Stimulated activated naive CD8-positive, alpha-beta T cell treated with anti-CD3 and anti-CD28 coated beads, Interleukin-15, Interleukin-2, amounts not matched to agents 100 U/mL and 50 U/mL, for 24 hours (primary cell): ENCODE data around the gene LAMA2.
"Not testable (repeated sequence)": the region's sequence is repeated elsewhere in the genome, so short reads cannot be mapped to it uniquely, and the experiment has no call there.

ENCODE experiments used
- ATAC-seq: fragments of 150-1000 bp; cut with Tn5 transposase; one replicate; pipeline ENCODE4 v1.10.0; 2021
- DNase-seq: peaks from one replicate; pipeline ENCODE4 v3.0.0; 2021

LAMA2 gene

DNA sequence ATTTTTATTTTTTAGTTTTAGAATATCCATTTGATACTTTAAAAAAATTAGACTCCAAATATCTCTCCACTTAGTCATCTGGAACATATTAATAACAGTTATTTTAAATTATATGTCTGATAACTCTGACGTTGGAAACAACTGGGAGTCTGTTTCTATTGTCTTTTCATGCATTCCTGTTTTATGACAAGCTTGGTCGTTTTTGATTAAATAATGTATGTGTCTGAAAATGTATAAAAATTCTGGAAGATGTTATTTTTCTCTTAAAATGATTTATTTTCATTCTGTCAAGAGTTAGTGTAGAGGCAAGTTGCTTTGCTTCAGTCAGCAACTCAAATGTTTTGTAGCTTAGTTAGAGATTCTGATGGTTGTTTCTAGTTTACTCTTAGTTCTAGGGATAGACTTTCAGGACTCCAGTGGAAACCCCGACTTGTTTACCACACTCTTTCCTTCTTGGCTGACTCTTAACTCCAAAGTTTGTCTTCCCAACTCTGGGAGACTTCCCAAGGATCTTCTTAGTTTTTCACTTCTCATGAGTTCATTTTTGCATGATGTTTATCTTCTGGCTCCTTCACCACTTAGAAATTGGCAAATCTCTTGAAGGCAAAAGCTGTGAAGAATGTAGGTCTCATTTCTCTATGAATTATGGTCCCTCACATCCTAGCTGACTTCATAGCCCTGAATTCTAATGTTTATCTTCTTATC, 190.9 kb downstream of the LAMA2 start:
- DNase-seq = no peak
- ATAC-seq = no peak

DNA sequence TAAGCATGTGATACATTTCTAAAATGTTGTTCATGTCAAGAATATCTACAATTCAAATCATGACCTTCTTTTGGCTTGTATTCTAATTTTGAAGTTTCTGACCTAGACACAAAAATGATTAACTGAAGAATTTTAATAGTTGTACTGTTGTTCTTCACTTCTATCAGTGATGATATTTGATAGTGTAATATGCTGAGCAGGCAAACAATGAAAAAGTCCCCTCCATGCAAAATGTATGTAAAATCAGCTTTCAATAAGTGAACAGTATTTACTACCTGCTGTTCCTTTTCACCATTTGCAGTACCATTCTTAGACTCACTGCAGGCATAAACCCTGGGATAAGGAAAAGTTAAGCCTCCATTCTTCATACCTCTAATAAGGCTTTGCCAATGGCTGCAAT, 201.5 kb downstream of the LAMA2 start:
- DNase-seq = no peak
- ATAC-seq = no peak

DNA sequence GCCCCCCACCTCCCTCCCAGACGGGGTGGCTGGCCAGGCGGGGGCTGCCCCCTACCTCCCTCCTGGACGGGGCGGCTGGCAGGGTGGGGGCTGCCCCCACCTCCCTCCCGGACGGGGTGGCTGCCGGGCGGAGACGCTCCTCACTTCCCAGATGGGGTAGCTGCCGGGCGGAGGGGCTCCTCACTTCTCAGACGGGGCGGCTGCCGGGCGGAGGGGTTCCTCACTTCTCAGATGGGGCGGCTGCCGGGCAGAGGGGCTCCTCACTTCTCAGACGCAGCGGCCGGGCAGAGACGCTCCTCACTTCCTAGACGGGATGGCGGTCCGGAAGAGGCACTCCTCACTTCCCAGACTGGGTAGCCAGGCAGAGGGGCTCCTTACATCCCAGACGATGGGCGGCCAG, 205.5 kb downstream of the LAMA2 start:
- not testable (repeated sequence) for ATAC-seq, DNase-seq

DNA sequence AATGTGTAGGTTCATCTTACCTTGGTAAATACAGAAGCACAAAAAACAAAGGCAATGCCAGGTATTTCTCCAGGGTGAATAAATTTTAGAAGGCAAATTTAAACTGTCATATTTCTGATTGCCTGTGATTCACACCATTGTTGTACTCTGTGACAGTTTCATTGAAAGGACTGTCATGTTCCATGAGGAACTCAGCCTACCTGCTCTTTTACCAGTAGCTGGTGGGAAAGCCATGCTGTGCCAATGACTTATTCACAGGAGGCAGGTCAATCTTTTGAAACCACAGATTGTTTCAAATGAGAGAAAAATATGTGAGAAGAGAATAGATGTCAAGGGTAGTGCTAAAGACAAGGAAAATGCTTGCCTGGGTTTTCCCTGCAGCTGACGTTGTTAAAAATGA, 206.4 kb downstream of the LAMA2 start:
- DNase-seq (no peak), ATAC-seq (no peak)

DNA sequence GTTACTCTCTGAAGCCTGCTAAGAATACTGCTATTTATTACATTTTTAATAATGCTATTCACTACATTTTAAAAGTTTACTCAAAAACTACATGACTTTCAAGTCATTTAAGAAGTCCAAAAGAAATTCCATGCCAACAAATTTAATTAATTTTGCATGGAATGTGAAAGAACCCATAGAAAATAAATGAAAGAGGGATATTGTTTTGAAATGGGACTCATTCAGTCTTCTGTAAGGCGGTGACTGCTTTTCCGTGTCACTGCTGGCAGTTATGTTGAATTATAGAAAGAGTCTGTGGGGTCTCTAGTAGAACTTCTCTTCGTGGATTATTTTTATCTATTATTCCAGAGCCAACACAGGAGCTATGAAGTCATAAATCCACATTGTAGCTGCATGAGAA, 211.2 kb downstream of the LAMA2 start:
- ATAC-seq = no peak
- no peak for DNase-seq

DNA sequence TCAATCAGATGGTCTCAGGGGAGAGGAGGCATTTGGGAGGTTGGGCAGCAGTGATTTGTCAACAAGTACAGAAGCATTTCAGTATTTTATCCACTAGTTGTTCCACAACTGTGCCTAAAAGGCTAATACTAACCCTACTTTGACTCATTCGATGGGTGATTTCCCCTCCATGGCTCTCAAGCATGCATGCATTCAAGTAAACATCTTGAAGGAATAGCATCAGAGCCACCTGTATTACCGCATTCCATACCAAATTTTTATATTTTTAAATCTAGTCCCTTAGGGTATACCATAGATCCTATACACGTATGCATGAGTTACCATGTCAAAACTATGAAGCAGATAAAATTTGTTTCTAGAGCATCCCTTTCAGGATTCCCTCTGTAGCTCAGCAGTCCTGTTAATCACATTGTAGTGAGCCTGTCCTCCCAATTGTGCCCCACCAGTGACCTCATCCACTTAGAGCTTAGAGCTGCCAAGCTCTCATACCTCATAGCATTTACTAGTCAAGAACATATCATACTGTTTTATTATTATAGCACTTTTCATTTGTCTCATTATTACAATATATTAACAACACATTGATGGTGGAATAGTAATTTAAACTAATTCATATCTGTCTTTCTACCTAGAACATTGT, 213.8 kb downstream of the LAMA2 start:
- DNase-seq (no peak), ATAC-seq (no peak)

DNA sequence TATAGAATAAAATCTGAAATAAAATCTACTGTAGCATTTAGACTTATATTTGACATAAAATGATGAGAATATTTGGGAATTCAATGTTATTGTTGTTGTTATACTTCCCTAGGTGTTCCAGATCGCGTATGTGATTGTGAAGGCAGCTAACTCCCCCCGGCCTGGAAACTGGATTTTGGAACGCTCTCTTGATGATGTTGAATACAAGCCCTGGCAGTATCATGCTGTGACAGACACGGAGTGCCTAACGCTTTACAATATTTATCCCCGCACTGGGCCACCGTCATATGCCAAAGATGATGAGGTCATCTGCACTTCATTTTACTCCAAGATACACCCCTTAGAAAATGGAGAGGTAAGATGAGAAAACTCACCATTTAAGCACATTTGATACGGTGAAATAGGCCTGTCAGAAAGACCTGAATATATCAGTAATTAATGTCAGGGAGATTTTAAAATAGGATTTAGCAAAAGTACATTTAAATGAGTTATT, 215.2 kb downstream of the LAMA2 start:
- DNase-seq (no peak), ATAC-seq (no peak)

DNA sequence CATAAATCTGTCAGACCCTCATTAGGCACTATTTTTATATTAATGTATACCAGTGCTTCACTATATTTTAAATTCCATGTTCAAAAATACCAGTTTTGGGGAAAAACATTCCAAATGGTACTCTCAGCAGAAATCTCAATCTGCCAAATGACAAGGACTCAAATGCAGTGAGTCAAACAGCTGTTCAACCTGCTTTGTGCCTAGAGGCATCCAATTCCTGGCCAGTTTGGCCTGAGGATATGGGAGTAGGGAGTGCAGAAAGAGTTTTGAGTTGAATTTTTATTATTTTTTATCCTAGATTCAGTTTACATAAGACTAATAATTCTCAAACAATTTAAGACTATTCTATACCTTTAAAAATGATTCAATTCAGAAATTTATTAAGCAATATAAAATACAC, 216.8 kb downstream of the LAMA2 start:
- no peak for ATAC-seq
- DNase-seq = no peak

DNA sequence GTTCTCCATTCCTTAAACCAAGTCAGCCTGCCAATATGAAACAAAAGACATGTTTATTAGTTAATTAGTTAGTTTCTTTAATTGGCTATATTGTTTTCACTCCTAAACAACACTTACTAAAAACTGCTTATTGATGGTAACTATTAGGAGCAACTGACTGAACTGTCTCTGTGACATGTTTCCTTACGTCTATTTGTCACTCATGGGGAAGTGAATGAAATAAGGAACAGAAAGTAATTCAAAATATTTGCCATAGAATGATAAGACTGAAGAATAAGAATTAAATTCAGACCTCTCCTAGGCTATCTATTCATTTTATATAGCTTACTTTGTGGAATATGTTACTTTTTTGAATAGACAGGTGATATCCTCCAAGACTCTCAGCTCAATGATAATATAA, 217.2 kb downstream of the LAMA2 start:
- no peak for DNase-seq
- no peak for ATAC-seq

DNA sequence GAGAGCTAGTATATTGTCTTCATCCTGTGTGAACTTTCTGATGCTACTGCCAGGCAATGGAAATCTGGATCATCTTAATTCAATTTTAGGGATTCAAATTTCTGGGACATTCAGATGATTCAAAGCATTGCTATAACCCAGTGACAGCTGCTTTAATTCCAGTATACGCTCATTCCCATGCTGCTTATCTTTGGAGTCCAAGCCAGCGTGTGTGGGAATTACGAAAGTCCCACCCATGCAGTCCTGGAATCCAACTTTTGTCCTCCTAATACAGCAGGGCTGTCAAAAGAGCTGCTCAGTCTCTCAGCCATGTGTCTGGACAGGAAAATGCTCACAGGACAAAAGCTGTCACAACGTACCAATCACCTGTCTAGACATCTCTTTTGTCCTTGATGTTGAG, 219.8 kb downstream of the LAMA2 start:
- ATAC-seq = no peak
- DNase-seq = no peak

DNA sequence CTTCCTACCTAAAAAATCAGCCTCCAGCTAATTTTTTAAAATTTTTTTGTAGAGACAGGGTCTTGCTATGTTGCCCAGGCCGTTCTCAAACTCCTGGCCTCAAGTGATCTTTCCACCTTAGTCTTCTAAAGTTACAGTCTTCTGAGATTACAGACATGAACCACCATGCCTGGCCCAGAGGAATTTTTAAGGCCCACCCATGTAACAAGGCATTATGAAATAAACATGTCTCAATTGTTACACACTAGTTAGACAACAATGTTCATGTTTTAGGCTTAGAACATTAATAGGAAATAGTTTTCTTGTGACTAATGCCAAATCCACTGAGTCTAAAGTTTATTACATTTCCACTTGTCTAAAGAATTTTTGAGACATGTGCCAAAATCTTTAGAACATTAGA, 221.2 kb downstream of the LAMA2 start:
- no peak for DNase-seq
- ATAC-seq = no peak

DNA sequence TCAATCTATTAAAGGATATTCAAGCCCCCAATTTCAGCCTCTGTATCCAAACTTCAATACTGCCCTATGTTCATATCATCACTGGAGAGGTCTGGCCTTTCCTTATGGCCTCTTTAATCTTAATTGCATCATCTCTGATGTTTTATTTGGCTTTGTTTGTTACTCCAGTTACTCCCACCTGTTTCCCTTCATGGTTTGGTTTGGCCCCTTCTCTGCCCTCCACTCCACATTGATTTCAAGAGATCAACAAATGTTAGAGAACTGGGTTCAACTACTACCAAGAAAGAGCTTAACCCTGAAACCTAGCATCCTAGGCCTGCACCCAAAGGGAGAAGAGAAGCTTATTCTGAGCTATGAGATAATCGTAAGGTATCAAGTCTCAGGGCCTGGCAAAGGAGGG, 221.6 kb downstream of the LAMA2 start:
- DNase-seq = no peak
- no peak for ATAC-seq

DNA sequence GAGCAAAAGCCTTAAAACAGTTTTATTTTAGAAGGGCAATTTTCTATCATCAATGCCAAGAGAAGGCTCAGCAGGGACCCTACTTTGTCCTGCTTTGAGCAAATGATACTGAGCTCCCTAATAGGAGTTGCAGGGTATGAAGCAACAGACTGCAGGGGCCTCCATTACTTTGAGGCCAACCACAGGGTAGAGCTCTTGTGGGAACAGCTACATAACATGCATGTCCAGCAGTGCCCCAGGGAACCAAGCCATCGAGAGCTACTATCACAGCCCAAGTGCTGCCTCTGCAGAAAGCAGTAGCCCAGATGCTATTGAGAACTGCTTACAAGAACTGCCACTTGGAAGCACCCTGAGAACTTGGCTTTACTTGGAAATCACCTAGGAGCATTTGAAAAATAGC, 222.1 kb downstream of the LAMA2 start:
- ATAC-seq = no peak
- no peak for DNase-seq

DNA sequence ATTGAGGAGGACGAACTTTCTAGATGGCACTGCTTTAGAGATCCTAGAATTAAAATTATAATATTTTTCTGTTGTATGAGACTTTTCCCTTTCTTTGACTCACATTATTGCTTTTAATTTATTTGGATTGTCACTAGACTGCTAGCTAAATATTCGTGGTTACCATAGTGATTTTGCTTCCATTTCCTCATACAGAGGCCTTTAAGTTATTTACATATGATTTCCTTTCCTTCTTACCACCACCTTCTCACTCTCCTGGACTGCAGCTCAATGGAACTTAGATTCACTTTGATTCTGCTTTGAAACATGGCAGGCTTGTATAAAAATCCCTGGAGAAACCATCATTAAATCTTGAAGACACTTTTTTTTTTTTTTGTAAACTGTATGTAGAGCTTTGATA, 222.9 kb downstream of the LAMA2 start:
- ATAC-seq (no peak), DNase-seq (no peak)

DNA sequence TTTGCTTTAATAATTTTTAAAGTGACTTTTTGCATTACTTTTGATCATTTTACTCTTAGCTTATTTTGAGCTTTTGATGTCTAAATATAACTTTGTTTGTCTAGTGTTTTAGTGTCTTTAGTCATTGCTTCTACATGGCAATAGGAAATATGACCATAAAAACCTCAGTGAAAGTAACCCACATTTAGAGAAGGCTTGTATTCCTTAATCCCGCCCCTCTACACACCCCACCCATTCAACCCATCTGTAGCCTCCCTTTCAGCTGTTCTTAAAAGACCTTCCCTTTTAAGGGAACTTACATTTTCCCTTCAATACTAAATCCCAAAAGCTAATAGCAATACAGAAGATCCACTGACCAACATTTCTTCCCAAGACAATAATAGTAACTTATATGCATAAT, 225.4 kb downstream of the LAMA2 start:
- no peak for ATAC-seq

DNA sequence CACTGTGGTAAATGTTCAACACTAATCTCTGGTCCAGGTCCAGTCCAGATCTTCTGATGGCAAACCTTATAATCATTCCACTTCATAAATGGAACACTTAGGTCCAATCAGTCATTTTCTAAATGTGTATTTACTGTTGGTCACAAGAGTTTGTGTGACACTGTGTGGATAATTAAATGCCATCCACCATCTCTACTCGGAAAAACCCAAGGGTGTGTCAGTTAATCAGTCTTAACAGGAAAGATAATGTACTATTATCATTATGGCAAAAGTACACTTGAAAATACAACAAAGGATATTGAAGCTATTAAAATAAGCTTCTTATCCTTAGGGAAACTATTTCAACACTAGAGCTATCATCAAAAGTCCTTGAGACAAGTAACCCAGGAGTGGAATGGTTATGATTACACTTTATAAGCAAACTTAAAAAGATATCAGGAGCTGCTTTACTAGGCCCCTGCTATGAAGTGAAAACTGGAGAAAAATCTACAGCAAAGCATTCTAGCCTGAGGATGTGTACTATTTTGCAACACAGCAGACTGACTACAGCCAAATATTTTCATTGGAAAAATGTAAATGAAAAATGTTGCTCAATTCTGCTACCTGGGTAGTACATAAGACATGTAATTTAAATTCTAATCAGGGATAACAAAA, 227.9 kb downstream of the LAMA2 start:
- ATAC-seq (no peak), DNase-seq (no peak)

More for the DNA sequence above, 225.4 kb downstream of the LAMA2 start:
- DNase-seq = no peak

DNA sequence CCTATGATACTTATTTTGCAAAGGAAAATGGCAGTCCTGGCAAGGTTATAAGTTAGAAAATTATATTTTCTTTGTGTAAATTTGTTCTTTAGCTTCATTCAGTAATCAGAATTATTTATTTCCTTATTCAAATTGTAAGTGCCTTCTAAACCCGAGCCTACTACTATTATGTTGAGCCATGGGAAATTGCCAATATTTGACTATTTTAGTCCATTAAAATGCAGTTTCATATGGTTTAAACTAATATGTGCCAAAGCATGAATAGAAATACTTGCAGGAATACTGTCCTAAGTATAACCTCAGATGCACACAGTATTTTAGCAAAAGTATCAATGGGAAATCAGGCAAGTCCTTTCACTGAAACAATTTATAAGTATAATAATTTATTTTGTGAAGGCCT, 228.4 kb downstream of the LAMA2 start:
- DNase-seq (no peak), ATAC-seq (no peak)

DNA sequence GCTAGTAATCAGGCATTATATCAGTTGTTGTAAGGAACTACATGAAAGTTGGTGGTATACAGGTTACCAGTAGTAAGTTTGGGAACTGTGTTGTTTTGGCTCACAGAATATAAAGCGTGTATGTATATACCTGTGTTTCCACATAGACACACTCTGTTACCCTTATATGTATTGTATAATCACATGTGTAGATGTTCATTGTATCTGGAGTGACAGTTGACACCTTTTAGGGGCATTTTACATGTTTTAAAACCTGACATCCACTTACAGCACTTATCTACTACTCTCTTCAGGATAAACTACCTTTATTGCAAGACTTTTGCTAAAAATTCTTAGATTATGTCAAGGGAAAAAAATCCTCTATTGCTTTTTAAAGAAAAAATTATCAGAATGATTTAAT, 228.9 kb downstream of the LAMA2 start:
- no peak for ATAC-seq
- no peak for DNase-seq

DNA sequence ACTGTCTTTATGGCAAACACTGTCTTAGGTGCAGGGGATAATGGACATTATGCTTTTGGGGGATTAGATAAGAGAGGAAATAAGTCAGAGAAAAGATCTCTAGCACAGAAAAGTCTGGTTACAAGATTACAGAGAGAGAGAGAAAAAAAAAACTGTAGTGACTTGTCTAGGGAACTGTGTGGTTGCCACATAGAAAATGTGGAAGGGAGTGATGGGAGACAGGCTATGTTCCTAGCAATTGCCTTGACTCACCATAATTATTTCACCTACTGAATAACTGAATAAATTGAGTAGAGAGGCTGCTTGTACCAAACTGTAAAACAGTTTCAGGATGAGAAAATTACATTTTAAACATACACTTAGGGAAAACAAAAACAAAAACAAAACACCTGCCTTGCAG, 229.7 kb downstream of the LAMA2 start:
- ATAC-seq (no peak), DNase-seq (no peak)

DNA sequence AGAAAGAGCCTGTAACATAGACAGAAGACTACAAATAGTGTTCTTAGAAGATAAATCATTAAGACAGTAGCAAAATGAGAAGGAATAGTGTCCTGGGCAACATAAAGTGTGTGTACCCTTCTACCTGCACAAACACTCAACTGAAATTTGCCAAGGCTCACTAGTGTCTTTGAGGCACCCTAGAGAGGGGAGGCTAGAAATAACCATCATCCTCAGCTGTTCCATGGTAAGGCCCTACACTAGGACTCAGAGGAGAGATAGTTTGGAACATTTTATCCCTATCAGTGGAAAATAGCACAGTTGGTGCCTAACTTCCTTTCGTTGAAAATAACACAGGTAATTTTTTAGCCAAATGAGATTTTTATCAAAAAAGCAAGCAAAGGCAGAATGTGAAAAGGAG, 230.7 kb downstream of the LAMA2 start:
- DNase-seq = no peak
- no peak for ATAC-seq

DNA sequence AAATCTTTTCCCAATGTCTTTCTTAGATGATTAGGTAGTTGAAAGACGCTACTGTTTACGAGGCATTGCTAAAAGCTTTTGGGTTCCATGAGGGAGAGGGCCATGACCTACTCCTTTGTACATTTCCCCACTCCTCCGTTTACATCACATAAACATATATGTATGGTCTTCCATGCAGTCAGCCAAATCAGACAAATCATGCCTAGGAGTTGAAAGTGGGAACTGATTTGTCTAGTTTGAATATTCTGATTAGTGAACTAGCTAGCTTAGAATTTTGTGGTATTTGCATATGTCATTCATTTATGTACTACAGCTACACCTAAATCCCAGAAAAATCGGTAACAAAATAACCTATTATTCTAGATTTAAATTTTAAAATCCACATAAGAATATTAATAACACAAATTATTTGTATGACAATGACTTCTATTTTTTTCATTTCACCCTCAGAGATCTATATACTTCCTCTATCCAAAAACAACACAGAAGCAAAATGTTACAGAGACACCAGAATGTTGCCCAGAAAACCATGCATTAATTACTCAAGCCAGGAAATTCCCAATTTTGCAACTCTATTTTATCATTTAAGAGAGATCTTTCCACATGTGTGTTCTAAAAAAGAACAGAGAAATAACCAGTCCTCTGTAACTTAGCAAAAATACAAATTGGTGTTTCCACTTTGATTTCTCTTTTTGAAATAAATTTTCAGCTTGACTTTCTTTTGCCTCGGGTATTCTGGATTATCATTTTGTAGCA, 231.9 kb downstream of the LAMA2 start:
- DNase-seq = no peak
- ATAC-seq = no peak

DNA sequence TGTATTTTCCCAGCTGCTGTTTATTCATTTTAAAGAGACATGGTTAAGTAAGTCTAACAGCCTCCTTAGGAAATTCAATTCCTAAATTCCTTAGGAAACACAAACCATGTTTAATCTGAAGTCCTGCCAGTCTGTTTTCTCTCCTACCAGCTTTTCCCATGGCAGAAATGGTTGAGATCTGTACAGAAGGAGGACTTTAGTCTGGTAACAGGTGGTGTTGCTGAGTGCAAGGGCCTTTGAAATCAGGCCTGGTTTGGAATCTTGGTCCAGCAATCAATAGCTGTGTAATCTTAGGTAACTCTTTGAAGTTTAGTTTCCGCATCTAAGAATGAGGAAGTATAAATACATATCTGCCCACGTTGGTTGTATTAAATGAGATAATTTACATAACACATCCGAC, 232.5 kb downstream of the LAMA2 start:
- ATAC-seq = no peak

DNA sequence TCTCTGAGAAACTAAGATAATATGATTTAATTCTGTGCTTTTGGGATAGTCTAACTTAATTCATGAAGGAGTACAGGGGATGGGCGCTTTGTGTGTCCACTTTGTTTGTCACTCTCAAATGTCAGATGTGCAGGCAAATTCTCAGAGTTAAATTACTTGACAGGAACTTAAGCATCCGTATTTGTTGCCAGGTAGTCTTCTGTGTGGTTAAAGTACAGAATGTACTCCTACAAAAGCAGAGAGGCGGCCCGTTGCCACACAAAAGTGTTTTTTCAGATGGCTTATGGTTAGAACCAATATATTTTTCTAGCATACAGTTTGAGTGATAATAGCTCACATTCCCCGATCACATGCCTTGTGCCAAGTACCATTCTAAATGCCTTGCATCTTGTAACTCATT, 234.4 kb downstream of the LAMA2 start:
- no peak for ATAC-seq

More for the DNA sequence above, 232.5 kb downstream of the LAMA2 start:
- no peak for DNase-seq

More for the DNA sequence above, 234.4 kb downstream of the LAMA2 start:
- DNase-seq = no peak
